DOHH2 (cell line): ENCODE measurements around the gene ZFHX3.
A peak's percentile ranks its signal among the peaks of the same experiment; 100 is the strongest.

Experiments used
- H3F3A ChIP-seq: fragments of 200-600 bp; sonication (generic), shearing (Covaris generic); 2 replicates; pipeline ENCODE4 v1.6.0; 2016; ENCODE audit warnings: antibody characterized with exemption, mild to moderate bottlenecking; ENCODE audit not compliant: control insufficient read depth, insufficient read depth
- H3K27ac ChIP-seq: fragments of 200-600 bp; sonication (generic); 2 replicates; pipeline ENCODE4 v1.5.1; 2014; ENCODE audit warnings: low read depth, mild to moderate bottlenecking, low read length, moderate library complexity
- H3K27me3 ChIP-seq: fragments of 200-600 bp; sonication (generic); 2 replicates; pipeline ENCODE4 v1.6.1; 2014; ENCODE audit warnings: mild to moderate bottlenecking, low read length, mixed read lengths; ENCODE audit not compliant: control insufficient read depth
- H3K36me3 ChIP-seq: fragments of 200-600 bp; sonication (generic); 2 replicates; pipeline ENCODE4 v1.6.1; 2014; ENCODE audit warnings: mild to moderate bottlenecking, low read length, moderate library complexity, mixed read lengths; ENCODE audit not compliant: control insufficient read depth
- H3K4me1 ChIP-seq: fragments of 200-600 bp; sonication (generic); 2 replicates; pipeline ENCODE4 v1.6.1; 2014; ENCODE audit warnings: mild to moderate bottlenecking, low read length, mixed read lengths; ENCODE audit not compliant: control insufficient read depth
- H3K4me2 ChIP-seq: fragments of 200-600 bp; sonication (generic); 2 replicates; pipeline ENCODE4 v1.6.0; 2014; ENCODE audit warnings: mild to moderate bottlenecking, low read length, moderate library complexity
- H3K4me3 ChIP-seq: fragments of 200-600 bp; sonication (generic); 2 replicates; pipeline ENCODE4 v1.5.1; 2014; ENCODE audit warnings: mild to moderate bottlenecking, low read length, mixed read lengths
- H3K79me2 ChIP-seq: fragments of 200-600 bp; sonication (generic); 2 replicates; pipeline ENCODE4 v1.6.1; 2014; ENCODE audit warnings: mild to moderate bottlenecking, low read length, mixed read lengths; ENCODE audit not compliant: control insufficient read depth
- H3K9me2 ChIP-seq: fragments of 200-600 bp; sonication (generic); replicated peaks from 2 replicates; pipeline ENCODE4 v1.6.1; 2014; ENCODE audit warnings: mild to moderate bottlenecking, low read length, mixed read lengths; ENCODE audit not compliant: control insufficient read depth
- H3K9me3 ChIP-seq: fragments of 200-600 bp; sonication (generic); 2 replicates; pipeline ENCODE4 v1.6.1; 2014; ENCODE audit warnings: antibody characterized with exemption, low read length, mixed read lengths; ENCODE audit not compliant: control insufficient read depth, insufficient read depth
- H4K20me1 ChIP-seq: fragments of 200-600 bp; sonication (generic); 2 replicates; pipeline ENCODE4 v1.6.0; 2014; ENCODE audit warnings: low read depth, mild to moderate bottlenecking, antibody characterized with exemption, low read length, moderate library complexity; ENCODE audit not compliant: control insufficient read depth, insufficient read depth
- CTCF ChIP-seq: fragments of 200-600 bp; sonication (generic); IDR thresholded peaks from one replicate; pipeline ENCODE4 v1.5.1; 2014; ENCODE audit warnings: antibody characterized with exemption, mild to moderate bottlenecking, low read depth, low read length; ENCODE audit not compliant: poor library complexity, severe bottlenecking
- EZH2phosphoT487 ChIP-seq: fragments of 200-600 bp; sonication (generic); IDR thresholded peaks from 2 replicates; pipeline ENCODE4 v1.6.1; 2017; ENCODE audit warnings: borderline replicate concordance, mild to moderate bottlenecking, antibody characterized with exemption, low read length, moderate library complexity, mixed read lengths

Gene ZFHX3

GRCh38 chr16:73031984-73032383 is 15.9 kb downstream of the ZFHX3 start:
- peaks cover 56% of the 10 kb centered on the region for H3K4me1 ChIP-seq
- no peaks in the 10 kb centered on the region for H3K27me3 ChIP-seq
- no peaks in the 10 kb centered on the region for H3K9me3 ChIP-seq
- H3K4me2 ChIP-seq: peak overlapping the region; percentile 57
- no peak overlapping the region for H3K27ac ChIP-seq
- H3K79me2 ChIP-seq: peaks cover 31% of the 10 kb centered on the region
- H3K36me3 ChIP-seq: no peaks in the 10 kb centered on the region
- H3K9me2 ChIP-seq: no peaks in the 10 kb centered on the region
- peak overlapping the region; percentile 58 for H3K4me3 ChIP-seq
- H3F3A ChIP-seq: peaks cover 7% of the 10 kb centered on the region; the same call in 1 of the 2 replicates
- TF ChIP-seq EZH2phosphoT487: no peak
- TF ChIP-seq CTCF: no peak
- H4K20me1 ChIP-seq: peaks cover 11% of the 10 kb centered on the region; the same call in 1 of the 2 replicates

- H3K4me1 ChIP-seq: peaks cover 49% of the 10 kb centered on the region
- peaks cover 11% of the 10 kb centered on the region; the same call in 1 of the 2 replicates for H4K20me1 ChIP-seq
- no peaks in the 10 kb centered on the region for H3K36me3 ChIP-seq
- H3K4me2 ChIP-seq: no peak overlapping the region; the same call in 1 of the 2 replicates
- TF ChIP-seq EZH2phosphoT487: no peak
- H3K27ac ChIP-seq: no peak overlapping the region
- no peaks in the 10 kb centered on the region for H3K9me3 ChIP-seq
- H3K27me3 ChIP-seq: no peaks in the 10 kb centered on the region
- H3F3A ChIP-seq: peaks cover 7% of the 10 kb centered on the region; the same call in 1 of the 2 replicates
- no peak overlapping the region for H3K4me3 ChIP-seq
- peaks cover 29% of the 10 kb centered on the region for H3K79me2 ChIP-seq
- H3K9me2 ChIP-seq: no peaks in the 10 kb centered on the region
These were observed 16.6 kb downstream of the ZFHX3 start for GRCh38 chr16:73031155-73031866.

GRCh38 chr16:73028721-73029361 is 19.1 kb downstream of the ZFHX3 start:
- Histone ChIP-seq H3K4me1 (peaks cover 24% of the 10 kb centered on the region), H3F3A (peaks cover 7% of the 10 kb centered on the region; the same call in 1 of the 2 replicates), H4K20me1 (peaks cover 11% of the 10 kb centered on the region; the same call in 1 of the 2 replicates), H3K4me2 (no peak overlapping the region), H3K36me3 (no peaks in the 10 kb centered on the region), H3K9me2 (no peaks in the 10 kb centered on the region), H3K27me3 (no peaks in the 10 kb centered on the region), H3K27ac (no peak overlapping the region), H3K4me3 (no peak overlapping the region), H3K9me3 (no peaks in the 10 kb centered on the region), H3K79me2 (peaks cover 22% of the 10 kb centered on the region)
- TF ChIP-seq EZH2phosphoT487 (no peak), CTCF (no peak)

GRCh38 chr16:73028263-73028662 is 19.7 kb downstream of the ZFHX3 start:
- H3K4me3 ChIP-seq: no peak overlapping the region
- TF ChIP-seq EZH2phosphoT487: no peak
- no peak for TF ChIP-seq CTCF
- H3K27me3 ChIP-seq: no peaks in the 10 kb centered on the region
- H3K9me3 ChIP-seq: no peaks in the 10 kb centered on the region
- H3K27ac ChIP-seq: no peak overlapping the region
- H3K9me2 ChIP-seq: no peaks in the 10 kb centered on the region
- peaks cover 20% of the 10 kb centered on the region for H3K79me2 ChIP-seq
- H4K20me1 ChIP-seq: peaks cover 11% of the 10 kb centered on the region; the same call in 1 of the 2 replicates
- H3F3A ChIP-seq: peaks cover 7% of the 10 kb centered on the region; the same call in 1 of the 2 replicates
- peaks cover 18% of the 10 kb centered on the region for H3K4me1 ChIP-seq
- H3K36me3 ChIP-seq: no peaks in the 10 kb centered on the region
- no peak overlapping the region for H3K4me2 ChIP-seq
